Measurements from ENCODE around the gene PPM1M.

Gene PPM1M

GRCh38 chr3:52250122-52250521, 4.6 kb downstream of the PPM1M start:
- H3K27me3 ChIP-seq (ENCODE audit: insufficient read depth, low read depth, severe bottlenecking), result no peaks in the 10 kb centered on the region
- H3K27ac ChIP-seq, result no peak overlapping the region
- H3K9me3 ChIP-seq (ENCODE audit: severe bottlenecking), result no peaks in the 10 kb centered on the region
- peaks cover 9% of the 10 kb centered on the region for H3K36me3 ChIP-seq
- H3K4me3 ChIP-seq (ENCODE audit: low read depth, low read length), result no peak overlapping the region
- no peak for DNase-seq
- no peak for TF ChIP-seq CTCF (IDR thresholded peaks at IDR 0.05; ENCODE audit: low read depth, low read length)

GRCh38 chr3:52253314-52254304, 8.1 kb downstream of the PPM1M start:
- peaks cover 23% of the 10 kb centered on the region for H3K36me3 ChIP-seq
- H3K4me3 ChIP-seq (ENCODE audit: low read depth, low read length), result no peak overlapping the region
- TF ChIP-seq CTCF (IDR thresholded peaks at IDR 0.05; ENCODE audit: low read depth, low read length), result no peak
- no peak for DNase-seq
- H3K27ac ChIP-seq, result no peak overlapping the region
- H3K9me3 ChIP-seq (ENCODE audit: severe bottlenecking), result no peaks in the 10 kb centered on the region
- H3K27me3 ChIP-seq (ENCODE audit: insufficient read depth, low read depth, severe bottlenecking), result no peaks in the 10 kb centered on the region

- Histone ChIP-seq H3K36me3 (peaks cover 33% of the 10 kb centered on the region), H3K4me3 (ENCODE audit: low read depth, low read length) (no peak overlapping the region), H3K27ac (no peak overlapping the region), H3K27me3 (ENCODE audit: insufficient read depth, low read depth, severe bottlenecking) (no peaks in the 10 kb centered on the region), H3K9me3 (ENCODE audit: severe bottlenecking) (no peaks in the 10 kb centered on the region)
- no peak for TF ChIP-seq CTCF (IDR thresholded peaks at IDR 0.05; ENCODE audit: low read depth, low read length)
- no peak for DNase-seq
These were observed 9.0 kb downstream of the PPM1M start for GRCh38 chr3:52254608-52255007.

- H3K4me3 ChIP-seq (ENCODE audit: low read depth, low read length), result no peak overlapping the region
- no peak overlapping the region for H3K27ac ChIP-seq
- TF ChIP-seq CTCF (IDR thresholded peaks at IDR 0.05; ENCODE audit: low read depth, low read length), result no peak
- no peak for DNase-seq
- H3K27me3 ChIP-seq (ENCODE audit: insufficient read depth, low read depth, severe bottlenecking), result no peaks in the 10 kb centered on the region
- H3K9me3 ChIP-seq (ENCODE audit: severe bottlenecking), result no peaks in the 10 kb centered on the region
- peaks cover 48% of the 10 kb centered on the region for H3K36me3 ChIP-seq
These were observed 10.6 kb downstream of the PPM1M start for GRCh38 chr3:52256159-52256558.

- no peak for DNase-seq
- Histone ChIP-seq H3K9me3 (ENCODE audit: severe bottlenecking) (no peaks in the 10 kb centered on the region), H3K27me3 (ENCODE audit: insufficient read depth, low read depth, severe bottlenecking) (no peaks in the 10 kb centered on the region)
These were observed 11.1 kb downstream of the PPM1M start for GRCh38 chr3:52256622-52257021.

More at GRCh38 chr3:52256622-52257021, 11.1 kb downstream of the PPM1M start:
- TF ChIP-seq CTCF (IDR thresholded peaks at IDR 0.05; ENCODE audit: low read depth, low read length), result no peak
- Histone ChIP-seq H3K36me3 (peaks cover 53% of the 10 kb centered on the region), H3K27ac (no peak overlapping the region), H3K4me3 (ENCODE audit: low read depth, low read length) (no peak overlapping the region)

All from WERI-Rb-1 (cell line).